AML-193 (cell line): ENCODE measurements around the gene WNT3.
"Not testable (repeated sequence)": the region's sequence is repeated elsewhere in the genome, so short reads cannot be mapped to it uniquely, and the experiment has no call there.

Source experiments
- DNase-seq, 2 experiments: peaks; one replicate each; lab custom pipeline; 2025; lab: John Stamatoyannopoulos, UW

Gene WNT3, protein sequence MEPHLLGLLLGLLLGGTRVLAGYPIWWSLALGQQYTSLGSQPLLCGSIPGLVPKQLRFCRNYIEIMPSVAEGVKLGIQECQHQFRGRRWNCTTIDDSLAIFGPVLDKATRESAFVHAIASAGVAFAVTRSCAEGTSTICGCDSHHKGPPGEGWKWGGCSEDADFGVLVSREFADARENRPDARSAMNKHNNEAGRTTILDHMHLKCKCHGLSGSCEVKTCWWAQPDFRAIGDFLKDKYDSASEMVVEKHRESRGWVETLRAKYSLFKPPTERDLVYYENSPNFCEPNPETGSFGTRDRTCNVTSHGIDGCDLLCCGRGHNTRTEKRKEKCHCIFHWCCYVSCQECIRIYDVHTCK

GRCh38 chr17:46818316-46818928, at the start of gene WNT3:
Gene WNT3 (minus strand): TSS chr17:46818692. CDS start chr17:46818597, 95 bp downstream.
- DNase-seq, result no peak

- no peak for DNase-seq
Measured at GRCh38 chr17:46866747-46867146, 48.3 kb upstream of the WNT3 start.

DNA sequence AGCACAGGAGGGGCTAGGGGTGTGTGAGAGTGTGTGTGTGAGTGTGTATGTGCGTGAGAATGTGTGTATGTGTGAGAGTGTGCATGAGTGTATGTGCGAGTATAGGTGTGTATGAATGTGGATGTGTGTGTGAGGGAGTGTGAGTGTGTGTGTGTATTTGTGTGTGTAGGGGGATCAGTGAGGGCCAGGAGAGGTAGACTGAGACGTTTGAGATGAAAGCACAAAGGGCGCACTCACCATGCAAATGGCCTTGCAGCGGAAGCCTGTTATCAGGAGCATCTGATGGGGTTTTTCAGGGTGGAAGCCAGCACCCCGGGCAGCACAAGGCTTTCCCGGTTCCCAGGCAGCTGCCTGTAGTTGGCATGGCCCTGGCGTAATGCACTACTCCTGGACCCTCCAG, 47.8 kb upstream of the WNT3 start:
- DNase-seq, result no peak

- no peak for DNase-seq
Measured at GRCh38 chr17:46865100-46865499, 46.6 kb upstream of the WNT3 start.

DNA sequence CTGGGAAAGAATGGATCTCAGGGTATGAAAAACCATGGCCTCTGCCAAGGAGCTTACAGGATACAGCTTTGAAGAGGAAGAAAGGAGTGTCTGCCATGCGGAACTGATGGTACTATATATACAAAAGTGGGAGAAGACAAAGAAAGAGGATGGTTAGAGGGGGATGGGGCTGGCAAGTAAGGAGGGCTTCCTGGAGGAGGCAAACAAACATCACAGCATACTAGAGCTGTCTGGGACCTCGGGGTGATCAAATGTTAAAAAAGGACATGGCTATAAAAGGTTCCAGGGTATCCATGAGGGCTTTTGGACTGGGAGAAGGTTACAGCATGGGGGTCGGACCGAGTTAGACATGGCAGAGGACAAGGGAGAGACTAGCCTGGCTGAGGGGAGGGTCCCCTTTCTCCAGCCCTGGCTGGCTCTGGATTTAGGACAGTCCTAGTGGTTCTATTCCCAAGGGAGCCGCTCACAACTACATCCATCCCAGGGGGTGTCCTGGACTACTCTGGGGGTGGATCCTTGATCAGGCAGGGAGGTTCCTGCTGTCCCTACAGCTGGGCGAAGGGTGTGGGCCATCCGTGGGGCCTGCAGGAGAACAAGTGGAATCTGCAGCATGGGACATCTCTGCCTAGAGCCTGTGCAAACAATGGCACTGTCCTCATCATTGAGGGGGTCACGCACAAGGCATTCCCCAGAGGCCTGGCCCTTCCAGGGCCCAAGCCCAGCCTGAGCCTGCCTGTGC, 45.1 kb upstream of the WNT3 start:
- no peak for DNase-seq

- DNase-seq, result no peak
Measured at GRCh38 chr17:46862949-46863348, 44.5 kb upstream of the WNT3 start.

DNA sequence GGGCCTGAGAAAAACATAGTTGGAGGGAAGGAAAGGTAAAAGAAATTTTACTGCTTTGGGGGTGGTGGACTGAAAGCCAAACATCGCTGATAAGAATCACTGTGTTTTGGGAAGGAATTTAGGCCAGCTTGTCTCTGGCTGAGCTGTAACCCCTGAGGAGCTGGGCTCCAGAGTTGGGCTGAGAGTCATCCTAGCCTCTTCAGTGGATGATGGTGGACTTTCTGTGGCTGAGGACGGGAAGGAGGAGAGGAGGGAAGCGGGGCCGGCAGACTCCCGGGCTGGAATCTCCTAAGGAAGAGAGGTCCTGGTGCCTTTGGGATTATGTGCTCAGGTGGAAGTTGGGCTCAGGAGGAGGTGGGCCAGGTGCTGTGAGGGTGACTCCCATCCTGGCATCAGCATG, 41.5 kb upstream of the WNT3 start:
- no peak for DNase-seq

- DNase-seq, result no peak
Measured at GRCh38 chr17:46857600-46857999, 39.1 kb upstream of the WNT3 start.

GRCh38 chr17:46854948-46855347, 36.5 kb upstream of the WNT3 start:
- no peak for DNase-seq

- no peak for DNase-seq
Measured at GRCh38 chr17:46854515-46854914, 36.0 kb upstream of the WNT3 start.

DNA sequence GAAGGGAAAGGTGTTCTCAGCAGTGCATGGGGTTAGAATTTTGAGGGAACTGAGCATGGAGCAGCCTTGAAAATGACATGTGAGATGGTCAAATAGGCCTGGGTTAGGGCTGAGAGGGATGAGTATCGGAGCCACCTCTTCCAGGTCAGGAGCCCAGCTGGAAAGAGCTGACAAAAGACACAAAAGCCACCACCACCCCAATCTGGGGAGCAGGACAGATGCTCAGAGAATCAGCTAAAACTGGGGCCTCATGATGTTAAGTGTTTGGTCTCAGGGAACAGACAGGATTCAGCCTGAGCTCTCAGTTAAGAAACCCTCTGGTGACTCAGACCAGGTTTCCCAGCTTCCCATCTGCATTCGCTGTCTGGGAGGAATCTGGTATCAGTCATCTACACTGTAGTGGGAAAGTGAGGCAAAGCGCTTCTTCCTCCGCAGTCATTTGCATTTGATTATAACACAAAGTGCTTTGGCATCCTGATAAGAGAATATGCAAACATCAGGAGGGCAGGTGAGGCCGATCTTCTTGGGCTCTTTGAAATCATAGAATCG, 35.5 kb upstream of the WNT3 start:
- DNase-seq, result no peak

DNA sequence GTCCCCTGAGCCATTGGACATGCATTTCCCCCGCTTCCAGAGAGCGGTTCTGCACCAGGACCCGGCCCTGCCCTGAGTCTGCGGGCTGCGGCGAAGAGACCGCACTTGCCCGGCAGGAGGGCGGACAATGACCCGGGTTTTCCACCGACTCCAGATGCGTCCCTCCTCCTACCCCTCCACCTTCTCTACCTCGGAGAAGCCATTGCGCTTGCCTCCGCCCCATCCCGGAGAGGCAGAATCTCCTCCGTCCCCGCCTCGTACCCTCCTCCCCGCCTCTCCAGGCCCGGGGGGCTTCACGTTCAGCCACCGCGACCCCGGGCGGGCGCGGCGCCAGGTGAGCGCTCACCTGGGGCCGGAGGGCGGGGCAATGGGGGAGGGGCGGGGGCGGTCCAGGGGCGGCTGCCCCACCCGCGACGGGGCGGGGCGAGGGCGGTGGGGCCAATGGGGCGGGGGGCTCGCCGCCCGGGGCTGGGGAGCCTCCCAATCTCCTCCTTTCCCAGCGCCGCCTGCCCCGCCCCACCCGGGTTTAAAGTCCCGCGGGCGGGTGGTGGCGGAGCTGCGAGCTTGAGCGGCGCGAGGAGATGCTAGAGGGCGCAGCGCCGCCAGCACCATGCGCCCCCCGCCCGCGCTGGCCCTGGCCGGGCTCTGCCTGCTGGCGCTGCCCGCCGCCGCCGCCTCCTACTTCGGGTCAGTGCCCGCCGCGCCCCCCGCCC, 32.7 kb upstream of the WNT3 start, which contains the start of gene WNT9B:
TSS of gene WNT9B (plus strand) at position 555 of the 713 bp plus-strand sequence. CDS start at position 611, 56 bp downstream.
- no peak for DNase-seq

- DNase-seq, result no peak
Measured at GRCh38 chr17:46850688-46851028, 32.2 kb upstream of the WNT3 start.

DNA sequence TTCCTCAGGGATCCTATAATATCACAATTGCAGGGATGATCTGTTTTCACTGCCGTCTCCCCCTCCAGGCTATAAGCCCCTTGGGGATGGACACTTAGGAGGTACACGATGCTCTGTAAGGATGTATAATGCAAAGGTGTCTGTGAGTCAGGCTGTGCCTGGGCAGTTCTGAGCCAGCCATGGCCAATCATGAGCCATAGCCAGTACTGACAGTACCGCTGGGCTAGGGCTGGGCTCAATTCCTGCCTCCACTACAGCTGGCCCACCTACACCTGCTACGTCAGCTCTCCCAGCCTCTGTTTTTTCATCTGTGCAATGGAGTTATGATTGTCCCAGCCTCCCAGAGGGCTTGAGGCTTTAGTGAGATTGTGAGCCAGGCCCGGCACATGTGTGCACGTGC, 30.0 kb upstream of the WNT3 start:
- no peak for DNase-seq

GRCh38 chr17:46847204-46848191, 29.0 kb upstream of the WNT3 start:
- no peak for DNase-seq

- DNase-seq, result peak in 1 of 2 experiments; percentile 4
Measured at GRCh38 chr17:46842835-46843234, 24.3 kb upstream of the WNT3 start.

- no peak for DNase-seq
Measured at GRCh38 chr17:46841561-46842379, 23.3 kb upstream of the WNT3 start.

GRCh38 chr17:46840596-46840995, 22.1 kb upstream of the WNT3 start:
- not testable (repeated sequence) for DNase-seq

GRCh38 chr17:46839211-46839610, 20.7 kb upstream of the WNT3 start:
- DNase-seq, result no peak

DNA sequence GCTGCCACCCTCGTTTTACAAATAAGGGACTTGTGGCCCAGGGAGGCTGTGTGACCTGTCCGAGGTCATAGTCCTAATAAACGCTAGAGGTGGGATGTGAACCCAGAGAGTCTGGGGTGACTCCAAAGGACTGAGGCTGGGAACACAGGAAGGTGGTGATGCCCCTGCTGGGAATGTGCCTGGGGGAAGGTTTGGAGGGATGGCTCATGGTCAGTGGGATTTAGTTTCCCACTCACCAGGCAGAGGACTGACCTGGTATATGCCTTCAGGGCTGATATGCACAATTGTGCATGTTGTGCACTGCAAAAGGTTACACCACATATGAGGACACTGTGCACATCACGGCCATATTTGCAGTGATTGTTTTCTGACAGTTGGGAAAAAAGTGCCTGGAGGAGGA, 19.0 kb upstream of the WNT3 start:
- no peak for DNase-seq
